Measurements from ENCODE around the gene KRTAP10-10.
"Not testable (repeated sequence)": the region's sequence is repeated elsewhere in the genome, so short reads cannot be mapped to it uniquely, and the experiment has no call there.

Gene KRTAP10-10

GRCh38 chr21:44637018-44637850 is at the start of gene KRTAP10-10:
Gene KRTAP10-10, plus strand, starts transcription at chr21:44637356. Its CDS starts 62 bp downstream, at chr21:44637418.
- no peak for DNase-seq

- DNase-seq: no peak
Measured at GRCh38 chr21:44589094-44589493, 48.1 kb upstream of the KRTAP10-10 start.

GRCh38 chr21:44589586-44590305 is 47.4 kb upstream of the KRTAP10-10 start:
- no peak for DNase-seq

DNA sequence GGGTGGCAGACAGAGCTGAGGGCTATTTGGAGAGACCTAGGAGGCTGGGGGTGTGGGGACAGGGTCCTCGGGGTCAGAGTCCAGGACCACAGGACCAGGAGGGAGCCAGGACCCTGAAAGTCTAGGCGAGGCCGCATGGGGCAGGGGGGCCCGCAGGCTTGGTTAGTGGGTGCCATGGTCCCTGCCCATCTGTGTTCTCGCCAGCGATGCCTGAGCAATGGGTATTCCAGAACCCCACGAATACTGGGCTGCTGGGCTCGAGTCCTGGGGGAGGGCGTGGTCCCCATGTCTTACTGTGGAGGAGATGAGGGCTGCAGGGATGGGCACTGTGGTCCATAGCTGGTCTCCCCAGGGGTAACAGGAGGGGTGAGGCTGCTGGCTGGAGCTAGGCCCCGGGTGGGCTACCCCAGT is 46.8 kb upstream of the KRTAP10-10 start:
- DNase-seq: no peak

GRCh38 chr21:44590897-44591800 is 46.0 kb upstream of the KRTAP10-10 start:
- DNase-seq: not testable (repeated sequence)

DNA sequence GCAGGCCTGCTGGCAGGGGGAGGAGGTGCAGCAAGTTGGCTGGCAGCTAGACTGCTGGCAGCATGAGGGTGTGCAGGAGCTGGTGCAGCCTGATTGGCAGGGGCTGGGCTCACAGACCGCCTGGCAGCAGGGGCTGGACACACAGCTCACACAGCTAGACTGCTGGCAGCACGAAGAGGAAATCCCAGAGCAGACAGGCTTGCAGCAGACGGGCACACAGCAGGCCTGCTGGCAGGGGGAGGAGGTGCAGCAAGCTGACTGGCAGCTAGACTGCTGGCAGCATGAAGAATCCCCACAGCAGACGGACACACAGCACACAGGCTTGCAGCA is 45.4 kb upstream of the KRTAP10-10 start:
- not testable (repeated sequence) for DNase-seq

GRCh38 chr21:44592446-44593311 is 44.5 kb upstream of the KRTAP10-10 start, which contains the start of gene KRTAP10-6:
Gene KRTAP10-6, minus strand, starts transcription at chr21:44592505. Its CDS starts 21 bp downstream, at chr21:44592484.
- no peak for DNase-seq

DNA sequence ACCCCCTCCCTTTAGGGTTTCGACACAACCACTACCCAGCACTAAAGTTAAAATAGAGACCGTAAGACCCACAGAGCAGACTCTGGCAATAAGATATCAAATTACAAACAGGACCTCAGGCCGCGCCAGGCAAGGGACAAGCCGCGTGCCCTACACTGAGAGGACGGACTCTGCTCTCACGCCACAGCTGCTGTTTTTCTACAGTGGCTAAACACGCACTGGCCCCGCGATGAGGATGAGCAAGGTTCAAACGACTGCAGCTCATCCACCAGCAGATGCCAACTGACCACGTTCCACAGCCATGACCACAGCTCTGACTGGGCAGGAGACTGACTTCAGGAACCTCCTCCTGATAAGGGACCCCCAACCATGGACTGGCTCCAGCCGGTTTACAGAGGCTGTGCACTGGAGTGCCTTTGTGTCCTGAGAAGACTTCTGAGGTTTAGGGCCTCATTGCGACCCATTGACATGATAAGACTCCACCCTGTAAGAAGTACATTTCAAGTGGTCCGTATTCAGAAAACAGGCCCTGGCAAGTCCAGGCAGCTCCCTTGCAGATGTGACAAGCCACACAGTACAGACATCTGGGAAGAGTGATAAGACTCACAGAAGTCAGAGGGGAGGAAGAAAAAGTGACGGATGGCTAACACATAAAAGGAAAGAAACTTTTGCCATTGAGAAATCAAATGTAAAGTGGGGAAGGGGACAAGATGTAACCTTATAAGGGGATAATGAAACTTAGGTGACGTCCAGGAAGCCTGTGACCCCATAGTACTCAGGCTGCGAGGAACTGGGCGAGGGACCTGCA is 43.4 kb upstream of the KRTAP10-10 start:
- DNase-seq: no peak

DNA sequence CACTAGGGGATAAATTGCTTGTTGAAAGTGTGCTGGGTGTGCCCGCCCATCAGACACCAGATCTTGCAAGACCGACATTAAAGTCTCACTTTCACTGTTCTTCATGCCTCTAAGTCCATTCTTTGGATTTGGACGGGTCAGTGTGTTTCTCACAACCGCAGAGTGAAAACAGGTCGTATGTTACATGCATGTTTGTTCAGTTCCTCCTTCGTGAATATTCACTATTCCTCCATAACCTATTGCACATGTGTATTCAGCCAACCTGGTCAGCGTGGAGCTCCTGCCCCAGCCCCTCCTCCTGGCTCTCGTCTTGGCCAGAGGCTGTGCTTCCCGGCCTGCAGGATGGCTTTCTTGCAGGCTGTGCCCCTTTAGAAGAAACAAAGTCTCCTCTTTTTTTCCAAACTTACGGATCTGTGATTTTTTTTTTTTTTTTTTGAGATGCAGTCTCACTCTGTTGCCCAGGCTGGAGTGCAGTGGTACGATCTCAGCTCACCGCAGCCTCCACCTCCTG is 42.7 kb upstream of the KRTAP10-10 start:
- DNase-seq: no peak

DNA sequence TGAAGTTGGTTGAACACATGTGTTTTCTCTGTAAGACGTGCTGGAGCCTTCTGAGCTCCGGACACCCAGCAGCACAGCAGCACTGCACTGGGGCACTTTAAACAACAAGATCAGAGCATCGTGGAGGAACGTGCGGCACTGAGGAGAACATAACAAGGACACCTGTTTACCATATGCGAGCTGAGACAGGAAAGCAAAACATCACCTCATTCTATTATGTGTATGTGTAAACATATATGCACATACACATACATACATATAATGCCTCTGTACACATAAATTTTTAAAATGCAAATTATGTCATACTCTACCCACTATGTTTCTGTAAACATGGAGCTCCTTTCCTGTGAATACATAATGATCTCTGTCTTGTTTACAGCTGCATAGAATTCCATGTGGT is 41.6 kb upstream of the KRTAP10-10 start:
- no peak for DNase-seq

DNA sequence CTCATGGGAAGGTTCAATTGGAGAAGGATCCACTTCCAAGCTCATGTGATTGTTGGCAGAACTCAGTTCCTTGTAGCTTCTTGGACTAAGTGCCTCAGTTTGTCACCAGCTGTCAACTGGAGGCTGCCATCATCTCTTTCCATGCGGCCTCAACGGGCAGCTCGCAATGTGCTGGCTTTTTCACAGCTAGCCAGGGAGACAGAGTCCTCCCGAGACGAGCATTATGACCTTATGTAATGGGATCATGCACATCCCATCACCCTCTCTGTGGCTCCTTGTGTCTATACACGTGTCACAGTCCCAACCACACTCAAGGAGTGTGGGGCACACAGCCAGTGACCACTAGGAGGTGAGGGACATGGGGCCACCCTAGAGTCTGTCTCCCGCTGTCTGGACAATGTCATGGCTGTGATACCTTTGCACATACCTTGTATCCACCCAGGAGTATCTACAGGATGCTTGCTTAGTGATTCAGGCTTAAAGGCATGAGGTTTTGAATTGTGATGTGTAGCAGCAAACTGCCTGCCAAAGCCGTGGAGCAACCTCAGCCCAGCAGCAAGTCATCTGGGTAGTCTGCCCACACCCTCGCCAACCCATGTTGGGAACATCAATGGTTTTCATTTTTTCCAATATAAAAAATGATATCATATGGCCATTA is 41.0 kb upstream of the KRTAP10-10 start:
- no peak for DNase-seq

DNA sequence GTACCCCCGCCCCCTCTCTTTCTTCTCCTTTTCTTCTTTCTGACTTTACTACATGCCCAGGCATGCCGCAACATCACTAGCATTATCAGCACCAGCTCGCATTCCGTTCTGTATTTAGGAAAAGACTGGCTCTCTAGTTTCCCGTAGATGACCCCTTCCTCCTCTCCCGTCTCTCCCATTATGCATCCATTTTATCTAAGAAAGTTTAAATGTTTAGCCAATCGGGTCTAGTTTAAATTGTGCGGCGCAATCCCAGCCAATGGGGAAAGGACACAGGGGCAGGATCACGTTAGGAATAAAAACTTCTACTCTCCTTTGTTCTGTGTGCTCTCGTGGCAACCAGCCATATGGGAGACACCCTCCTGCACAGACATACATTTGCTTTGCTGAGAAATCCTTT is 39.1 kb upstream of the KRTAP10-10 start:
- no peak for DNase-seq

DNA sequence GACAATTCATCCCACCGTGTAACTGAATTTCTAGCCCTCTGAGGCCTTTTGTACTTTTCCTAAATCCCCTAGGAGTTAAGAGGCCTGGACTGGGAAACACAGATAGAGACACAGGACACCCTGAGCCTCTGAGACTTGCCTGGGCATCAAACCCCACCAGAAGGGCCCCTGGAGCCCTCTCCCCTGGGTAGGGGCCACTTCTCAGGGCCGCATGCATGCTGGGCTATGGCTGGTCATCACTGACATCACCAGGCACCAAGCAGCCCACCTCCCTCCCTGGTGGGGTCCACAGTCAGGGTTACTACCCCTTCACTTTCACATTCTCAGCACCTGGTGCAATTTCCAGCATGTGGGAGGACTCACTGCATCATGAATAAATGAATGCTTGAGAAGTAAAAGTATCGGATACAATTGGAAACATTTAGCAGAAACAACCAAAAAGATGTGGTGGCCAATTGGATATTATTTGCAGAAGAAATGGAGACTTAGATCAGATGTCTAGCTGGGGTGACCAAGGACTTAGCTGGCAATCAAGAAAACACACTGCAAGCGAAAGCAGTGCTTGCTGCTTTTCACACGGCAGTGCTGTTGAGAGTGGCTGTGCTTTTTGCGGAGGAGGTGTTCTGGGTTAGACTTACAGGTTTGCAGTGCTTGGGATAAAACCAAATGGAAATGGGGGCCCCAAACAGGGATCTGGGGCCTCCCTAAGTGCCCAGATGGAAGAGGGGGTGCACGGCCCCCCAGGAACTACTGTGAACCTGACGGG is 37.7 kb upstream of the KRTAP10-10 start:
- DNase-seq: no peak

DNA sequence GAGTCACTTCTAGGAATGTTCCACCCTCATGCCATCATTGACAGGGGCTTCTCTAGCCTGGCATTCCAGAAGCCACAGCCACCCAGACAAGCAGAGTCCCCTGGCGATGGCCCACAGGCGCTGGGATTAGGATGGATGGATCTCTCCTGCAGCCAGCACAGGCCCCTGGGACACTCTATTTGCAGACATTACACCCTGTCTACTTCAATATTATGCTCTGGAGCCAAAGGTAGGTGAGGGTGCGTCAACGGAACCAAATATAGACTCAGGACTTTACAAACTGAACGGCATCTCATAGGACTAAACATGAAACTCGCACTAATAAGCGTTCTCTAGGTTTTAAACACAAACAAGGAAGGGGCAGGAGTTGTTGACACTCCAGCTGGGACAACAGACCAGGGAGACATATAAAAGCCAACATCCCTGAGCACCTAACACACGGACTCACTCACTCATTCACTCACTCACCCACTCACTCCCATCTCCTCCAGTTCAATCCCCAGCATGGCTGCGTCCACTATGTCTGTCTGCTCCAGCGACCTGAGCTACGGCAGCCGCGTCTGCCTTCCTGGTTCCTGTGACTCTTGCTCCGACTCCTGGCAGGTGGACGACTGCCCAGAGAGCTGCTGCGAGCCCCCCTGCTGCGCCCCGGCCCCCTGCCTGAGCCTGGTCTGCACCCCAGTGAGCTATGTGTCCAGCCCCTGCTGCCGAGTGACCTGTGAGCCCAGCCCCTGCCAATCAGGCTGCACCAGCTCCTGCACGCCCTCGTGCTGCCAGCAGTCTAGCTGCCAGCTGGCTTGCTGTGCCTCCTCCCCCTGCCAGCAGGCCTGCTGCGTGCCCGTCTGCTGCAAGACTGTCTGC is 36.8 kb upstream of the KRTAP10-10 start, which contains the start of gene KRTAP10-7:
TSS of gene KRTAP10-7 (plus strand) at position 480 of the 861 bp plus-strand sequence. CDS start at position 505, 25 bp downstream.
- not testable (repeated sequence) for DNase-seq

DNA sequence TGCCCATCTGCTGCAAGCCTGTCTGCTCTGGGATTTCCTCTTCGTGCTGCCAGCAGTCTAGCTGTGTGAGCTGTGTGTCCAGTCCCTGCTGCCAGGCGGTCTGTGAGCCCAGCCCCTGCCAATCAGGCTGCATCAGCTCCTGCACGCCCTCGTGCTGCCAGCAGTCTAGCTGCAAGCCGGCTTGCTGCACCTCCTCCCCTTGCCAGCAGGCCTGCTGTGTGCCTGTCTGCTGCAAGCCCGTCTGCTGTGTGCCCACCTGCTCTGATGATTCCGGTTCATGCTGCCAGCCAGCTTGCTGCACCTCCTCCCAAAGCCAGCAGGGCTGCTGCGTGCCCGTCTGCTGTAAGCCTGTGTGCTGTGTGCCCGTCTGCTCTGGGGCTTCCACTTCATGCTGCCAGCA is 36.1 kb upstream of the KRTAP10-10 start:
- not testable (repeated sequence) for DNase-seq

DNA sequence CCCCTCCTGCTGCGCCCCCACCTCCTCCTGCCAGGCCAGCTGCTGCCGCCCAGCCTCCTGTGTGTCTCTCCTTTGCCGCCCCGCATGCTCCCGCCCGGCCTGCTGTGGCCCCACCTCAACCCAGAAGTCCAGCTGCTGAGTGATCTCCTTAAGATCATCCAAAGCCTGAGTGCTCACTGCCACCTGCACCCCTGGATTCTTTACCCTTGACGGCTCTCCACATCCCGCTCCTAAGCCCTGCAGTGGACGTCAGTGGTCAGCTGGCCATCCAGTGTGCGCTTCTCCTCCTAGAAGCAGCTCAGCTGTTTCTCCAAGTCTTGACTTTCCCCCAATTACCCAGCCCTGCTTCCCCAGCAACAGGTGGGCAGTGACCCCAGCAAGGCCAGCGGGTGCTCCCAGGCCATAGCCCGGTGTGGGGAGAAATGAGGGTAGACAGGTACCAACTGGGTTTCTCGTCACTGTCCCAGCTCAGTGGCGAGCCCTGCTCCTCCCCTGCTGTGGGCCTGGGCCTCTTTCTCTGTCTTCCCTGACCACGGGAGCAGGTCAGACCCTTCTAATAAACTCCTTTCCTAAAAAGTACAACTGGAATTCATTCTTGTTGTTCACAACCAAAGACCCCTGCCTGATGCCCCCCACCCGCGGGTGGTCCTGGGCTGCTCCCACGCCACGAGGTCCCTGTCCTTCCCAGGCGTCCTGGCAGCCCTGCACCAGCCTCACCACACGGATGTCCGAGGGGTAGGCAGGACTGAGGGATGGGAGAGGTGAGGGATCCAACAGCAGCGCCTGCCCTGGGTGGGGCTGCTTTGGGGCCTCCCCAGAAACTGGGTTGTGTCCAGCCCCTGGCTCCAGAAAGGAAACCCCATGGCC is 35.3 kb upstream of the KRTAP10-10 start:
- no peak for DNase-seq

GRCh38 chr21:44602463-44602850 is 34.7 kb upstream of the KRTAP10-10 start:
- DNase-seq: no peak
